Measurements from ENCODE around the gene SLC25A14. TPM values are rescaled to one million over a fixed set of nuclear protein-coding genes. Genes with fewer than 3 reads are reported as not detected.
A peak's percentile ranks its signal among the peaks of the same experiment; 100 is the strongest.

SLC25A14 gene
- total and polyA plus RNA-seq, 2 of the 8 experiments (the other 6 are each of a cell fraction or from before 2014, with no cell fraction given): 9.3 to 14.2 TPM

GRCh38 chrX:130393451-130394074 lies 53.8 kb downstream of the SLC25A14 start (continued):
- TF ChIP-seq RAD21 (IDR thresholded peaks at IDR 0.05 in 1 of 2, conservative IDR thresholded peaks at IDR 0.05 in 1 of 2; ENCODE audit: low read depth in 2 of 2, low read length in 2 of 2) (peak; percentile 77 to 81), SIX5 (IDR thresholded peaks at IDR 0.05; ENCODE audit: low read depth, low read length) (no peak), ATF3 (IDR thresholded peaks at IDR 0.05; ENCODE audit: insufficient read depth, low read depth, low read length) (no peak), CTCF (IDR thresholded peaks at IDR 0.05; ENCODE audit: control extremely low read depth in 1 of 3, insufficient read depth in 1 of 3, low read depth in 1 of 3, low read length in 3 of 3) (peak; percentile 72 to 79 (median 73)), CEBPB (IDR thresholded peaks at IDR 0.05; ENCODE audit: low read depth, low read length) (no peak), EP300 (IDR thresholded peaks at IDR 0.05; ENCODE audit: borderline replicate concordance in 1 of 2, low read depth in 2 of 2, low read length in 2 of 2) (no peak)
